Gastroesophageal sphincter (tissue), 4 donors: ENCODE data around the gene EVI2A. TPM values are rescaled to one million over a fixed set of nuclear protein-coding genes. Genes with fewer than 3 reads are reported as not detected.

Experiments used
- ATAC-seq: fragments of 150-250 bp; one replicate; pipeline ENCODE4 v1.9.1; 2016; ENCODE audit warnings: mild to moderate bottlenecking, moderate library complexity
- H3K27ac ChIP-seq, 4 donors: fragments of 200-600 bp; sonication (generic) in 3 of 4; 1 replicate in 3 of 4; 2 replicates in 1 of 4; pipeline ENCODE4 v1.5.1; 2016 to 2019
- H3K27me3 ChIP-seq: fragments of 200-600 bp; sonication (generic); one replicate; pipeline ENCODE4 v1.5.1; 2019
- H3K36me3 ChIP-seq, 2 donors: fragments of 200-600 bp; sonication (generic); one replicate each; pipeline ENCODE4 v1.5.1; 2019; ENCODE audit warnings: control low read depth in 1 of 2
- H3K4me1 ChIP-seq, 3 donors: fragments of 200-600 bp; sonication (generic); 1 replicate in 2 of 3; 2 replicates in 1 of 3; pipeline ENCODE4 v1.5.1; 2016 to 2019; ENCODE audit warnings: control low read depth in 2 of 3
- H3K4me3 ChIP-seq, 2 donors: fragments of 200-600 bp; sonication (generic); one replicate each; pipeline ENCODE4 v1.5.1; 2019; ENCODE audit warnings: mild to moderate bottlenecking in 1 of 2, moderate library complexity in 1 of 2
- H3K9me3 ChIP-seq, 3 donors: fragments of 200-600 bp; sonication (generic); one replicate each; pipeline ENCODE4 v1.5.1; 2017 to 2019; ENCODE audit warnings: control low read depth in 2 of 3
- CTCF ChIP-seq, 4 experiments: fragments of 200-600 bp in 2 of 4; fragments of 450-650 bp in 2 of 4; sonication (generic) in 1 of 4; IDR thresholded peaks; one replicate each; pipeline ENCODE4 v1.5.1; 2017 to 2019; ENCODE audit warnings: antibody characterized with exemption in 4 of 4, mild to moderate bottlenecking in 2 of 4, moderate library complexity in 2 of 4
- EP300 ChIP-seq: sonication (generic); formaldehyde crosslinking; IDR thresholded peaks from one replicate; pipeline ENCODE4 v1.6.1; 2017; ENCODE audit warnings: antibody characterized with exemption, mild to moderate bottlenecking
- POLR2A ChIP-seq, 2 donors: fragments of 450-650 bp; IDR thresholded peaks; one replicate each; pipeline ENCODE4 v1.6.1; 2017; ENCODE audit warnings: antibody characterized with exemption in 2 of 2, mild to moderate bottlenecking in 2 of 2, moderate library complexity in 1 of 2
- POLR2AphosphoS5 ChIP-seq: sonication (generic); formaldehyde crosslinking; IDR thresholded peaks from one replicate; pipeline ENCODE4 v1.6.1; 2017; ENCODE audit warnings: antibody characterized with exemption
- WGBS, 2 donors: methylation state at CpG; one replicate each; pipeline ENCODE4 v1.1.5; 2018; ENCODE audit warnings: low coverage in 1 of 2; 5-methylcytosine and 5-hydroxymethylcytosine counted together
- total RNA-seq, 4 donors: library from RNA; depleted of rRNA; stranded (reverse); fragments of >200 nt; gene quantifications; one replicate each; pipeline ENCODE4 v1.1.0, GENCODE V29; 2016

EVI2A gene
- total RNA-seq, 4 donors from 2014 or later, result 0.31 to 13.6 (median 5.3) TPM

GRCh38 chr17:31320791-31321190, 631 bp downstream of the EVI2A start:
- no peaks in the 10 kb centered on the region for H3K4me1 ChIP-seq
- H3K27ac ChIP-seq, result peak overlapping the region in 2 of 4 donors; percentile 3 to 8
- H3K27me3 ChIP-seq, result no peaks in the 10 kb centered on the region
- ATAC-seq, result no peak
- H3K36me3 ChIP-seq, result peaks cover 0 to 3% of the 10 kb centered on the region in 2 donors
- TF ChIP-seq EP300 (no peak), POLR2A (IDR thresholded peaks at IDR 0.05) (no peak), POLR2AphosphoS5 (no peak), CTCF (IDR thresholded peaks at IDR 0.05) (no peak)
- H3K9me3 ChIP-seq, result no peaks in the 10 kb centered on the region
- WGBS, 2 donors, result 67 to 76% methylated on average over 1 of the region's 1 CpG
- H3K4me3 ChIP-seq, result peak overlapping the region in 1 of 2 donors; percentile 7

- Histone ChIP-seq H3K27ac (no peak overlapping the region), H3K36me3 (no peaks in the 10 kb centered on the region), H3K4me1 (no peaks in the 10 kb centered on the region), H3K27me3 (no peaks in the 10 kb centered on the region), H3K4me3 (peak overlapping the region in 1 of 2 donors; percentile 7), H3K9me3 (no peaks in the 10 kb centered on the region)
- ATAC-seq, result no peak
- TF ChIP-seq POLR2AphosphoS5 (no peak), CTCF (IDR thresholded peaks at IDR 0.05) (no peak), POLR2A (IDR thresholded peaks at IDR 0.05) (no peak), EP300 (no peak)
- 67 to 85% methylated on average over 2 of the region's 2 CpGs for WGBS, 2 donors
Measured at GRCh38 chr17:31320241-31320640, 1.2 kb downstream of the EVI2A start.

GRCh38 chr17:31318851-31319661, 2.4 kb downstream of the EVI2A start:
- Histone ChIP-seq H3K4me3 (peak overlapping the region; percentile 18 to 23), H3K9me3 (no peaks in the 10 kb centered on the region), H3K36me3 (no peaks in the 10 kb centered on the region), H3K27me3 (no peaks in the 10 kb centered on the region), H3K27ac (peak overlapping the region in 3 of 4 donors; percentile 46 to 59 (median 49)), H3K4me1 (no peaks in the 10 kb centered on the region)
- TF ChIP-seq EP300, result no peak
- no peak for TF ChIP-seq POLR2A (IDR thresholded peaks at IDR 0.05)
- no peak for TF ChIP-seq POLR2AphosphoS5
- no peak for TF ChIP-seq CTCF (IDR thresholded peaks at IDR 0.05)
- ATAC-seq, result no peak
- 69 to 80% methylated on average over 5 of the region's 5 CpGs for WGBS, 2 donors

GRCh38 chr17:31318298-31318801, 3.1 kb downstream of the EVI2A start:
- Histone ChIP-seq H3K9me3 (no peaks in the 10 kb centered on the region), H3K4me1 (no peaks in the 10 kb centered on the region), H3K36me3 (no peaks in the 10 kb centered on the region), H3K4me3 (peak overlapping the region; percentile 18 to 23), H3K27ac (peak overlapping the region in 3 of 4 donors; percentile 46 to 59 (median 49)), H3K27me3 (no peaks in the 10 kb centered on the region)
- TF ChIP-seq EP300, result no peak
- TF ChIP-seq POLR2A (IDR thresholded peaks at IDR 0.05), result no peak
- no peak for TF ChIP-seq POLR2AphosphoS5
- TF ChIP-seq CTCF (IDR thresholded peaks at IDR 0.05), result no peak
- 60 to 62% methylated on average over 8 of the region's 8 CpGs for whole genome bisulfite sequencing, 2 donors
- ATAC-seq, result peak; percentile 84

- H3K27me3 ChIP-seq, result no peaks in the 10 kb centered on the region
- ATAC-seq, result no peak
- no peaks in the 10 kb centered on the region for H3K4me1 ChIP-seq
- no peaks in the 10 kb centered on the region for H3K36me3 ChIP-seq
- 78 to 97% methylated on average over 3 of the region's 3 CpGs for WGBS, 2 donors
- no peak overlapping the region for H3K27ac ChIP-seq
- H3K4me3 ChIP-seq, result no peak overlapping the region
- H3K9me3 ChIP-seq, result no peaks in the 10 kb centered on the region
- TF ChIP-seq EP300 (no peak), POLR2AphosphoS5 (no peak)
Measured at GRCh38 chr17:31314782-31315100, 6.7 kb downstream of the EVI2A start.
